Activated CD4-positive, alpha-beta T cell treated with anti-CD3 and anti-CD28 coated beads, Interleukin-2, amount 10 ng/mL, durations not matched to agents 7 days and 5 days (primary cell): ENCODE results near the gene BSN. TPM values are rescaled to one million over a fixed set of nuclear protein-coding genes. Genes with fewer than 3 reads are reported as not detected.
"Not testable (repeated sequence)": the region's sequence is repeated elsewhere in the genome, so short reads cannot be mapped to it uniquely, and the experiment has no call there.

ENCODE experiments used
- CTCF ChIA-PET: fragments of 350-600 bp; sonication (Branson Sonifier 250); formaldehyde crosslinking; loops from one replicate; lab custom pipeline; 2021; ENCODE audit warnings: antibody characterized with exemption; lab: Charles Lee
- POLR2A ChIA-PET: fragments of 350-600 bp; sonication (Branson Sonifier 250); formaldehyde crosslinking; loops from one replicate; lab custom pipeline; 2021; ENCODE audit warnings: antibody characterized with exemption; lab: Charles Lee
- DNase-seq: peaks from one replicate; pipeline ENCODE4 v3.0.0-alpha.2; 2020
- H3K27ac Mint-ChIP-seq: one replicate; pipeline ENCODE4 v1.8.0; 2021; ENCODE audit warnings: mild to moderate bottlenecking, moderate library complexity, mixed read lengths
- H3K27me3 Mint-ChIP-seq: one replicate; pipeline ENCODE4 v1.8.0; 2021; ENCODE audit warnings: mixed read lengths
- H3K36me3 Mint-ChIP-seq: one replicate; pipeline ENCODE4 v1.8.0; 2021; ENCODE audit warnings: low read depth, mixed read lengths
- H3K4me1 Mint-ChIP-seq: one replicate; pipeline ENCODE4 v1.8.0; 2021; ENCODE audit warnings: mixed read lengths
- H3K4me3 Mint-ChIP-seq: one replicate; pipeline ENCODE4 v1.8.0; 2021; ENCODE audit warnings: mild to moderate bottlenecking, moderate library complexity, mixed read lengths
- H3K9me3 Mint-ChIP-seq: one replicate; pipeline ENCODE4 v1.8.0; 2021; ENCODE audit warnings: mixed read lengths
- total RNA-seq, 2 experiments: library from RNA; stranded (reverse); gene quantifications; one replicate each; pipeline ENCODE4 v1.2.3, GENCODE V29; 2021

BSN gene
- total RNA-seq, 2 experiments from 2014 or later: 0.06 to 0.07 TPM

DNA sequence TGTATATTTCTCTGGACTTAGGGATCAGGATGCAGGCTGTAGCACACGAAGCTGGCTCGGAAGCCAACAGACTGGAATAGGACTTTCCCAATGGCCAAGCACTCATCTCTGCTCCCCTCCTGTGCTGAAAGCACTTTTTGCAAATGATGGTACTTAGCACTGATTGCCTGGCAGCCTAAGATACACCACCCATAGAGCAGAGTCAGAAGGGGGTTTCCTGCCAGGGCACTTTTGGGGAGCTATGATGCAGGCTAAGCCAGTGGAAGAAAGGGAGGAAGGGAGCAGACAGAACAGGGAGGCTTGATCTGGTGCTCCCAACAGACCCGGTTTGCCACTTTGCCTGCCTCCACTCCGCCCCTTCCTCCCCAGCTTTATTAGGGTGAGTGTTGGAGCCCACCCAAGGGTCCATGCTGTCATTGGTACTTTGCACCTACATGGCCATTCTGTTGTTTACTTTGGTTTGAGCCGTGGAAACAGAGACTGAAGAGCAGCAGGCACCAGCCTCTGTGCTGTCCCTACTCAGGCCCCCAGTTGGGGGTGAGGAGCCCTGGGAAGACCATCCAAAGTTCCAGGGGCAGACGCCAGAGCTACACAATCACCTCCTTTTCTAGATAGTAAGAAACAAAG, 15.9 kb downstream of the BSN start:
- Mint-ChIP-seq H3K9me3 (no peaks in the 10 kb centered on the region), H3K27me3 (peaks cover 16% of the 10 kb centered on the region), H3K36me3 (no peaks in the 10 kb centered on the region), H3K4me1 (no peaks in the 10 kb centered on the region), H3K27ac (no peak overlapping the region), H3K4me3 (no peak overlapping the region)
- CTCF ChIA-PET: no interaction called here
- POLR2A ChIA-PET: no interaction called here
- no peak for DNase-seq

DNA sequence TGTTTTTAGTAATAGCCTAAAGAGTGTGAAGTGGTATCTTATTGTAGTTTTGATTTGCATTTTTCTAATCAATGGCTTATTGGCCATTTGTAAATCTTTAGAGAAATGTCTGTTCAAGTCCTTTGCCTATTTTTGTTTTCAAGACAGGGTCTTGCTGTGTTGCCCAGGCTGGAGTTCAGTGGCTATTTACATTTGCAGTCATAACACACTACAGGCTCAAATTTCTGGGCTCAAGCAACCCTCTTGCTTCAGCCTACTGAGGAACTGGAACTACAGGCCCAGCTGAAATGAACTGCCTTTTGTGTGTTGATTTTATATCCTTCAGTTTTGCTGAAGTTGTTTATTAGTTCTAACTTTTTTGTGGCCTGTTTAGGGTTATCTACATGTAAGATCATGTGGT, 27.9 kb downstream of the BSN start:
- Mint-ChIP-seq H3K27ac (no peak overlapping the region), H3K36me3 (no peaks in the 10 kb centered on the region), H3K4me1 (no peaks in the 10 kb centered on the region), H3K9me3 (no peaks in the 10 kb centered on the region), H3K4me3 (no peak overlapping the region), H3K27me3 (peaks cover 10% of the 10 kb centered on the region)
- DNase-seq: no peak
- POLR2A ChIA-PET: no interaction called here
- CTCF ChIA-PET: interaction anchor here (0.6 to 1.3 kb wide), 2 partner anchors 56 to 84 kb away, joined by 3 to 5 read pairs; no protein-coding TSS in a partner anchor

DNA sequence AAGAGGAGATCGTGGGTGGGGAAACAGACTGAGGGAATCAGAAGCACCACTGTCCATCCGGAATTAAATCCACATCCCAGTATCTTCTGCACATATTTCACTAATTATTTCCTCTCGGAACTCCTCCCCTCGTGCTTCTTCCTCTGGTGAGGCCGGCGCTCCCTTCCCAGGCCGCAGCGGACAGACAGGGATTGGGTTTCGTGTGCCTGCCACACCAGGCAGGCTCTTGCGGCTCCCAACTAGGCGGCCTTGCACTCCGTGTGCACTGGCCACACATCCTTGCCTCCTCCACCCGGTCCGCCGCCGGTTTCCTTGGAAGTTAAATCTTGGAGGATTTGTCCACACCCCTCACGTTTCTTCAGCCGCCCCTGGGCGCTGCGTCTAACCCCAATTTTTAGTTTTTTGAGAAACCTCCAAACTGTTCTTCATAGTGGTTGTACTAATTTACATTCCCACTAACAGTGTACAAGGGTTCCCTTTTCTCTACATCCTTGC, 31.0 kb downstream of the BSN start:
- H3K4me1 Mint-ChIP-seq, H3K27ac Mint-ChIP-seq, CTCF ChIA-PET, POLR2A ChIA-PET, H3K4me3 Mint-ChIP-seq, H3K36me3 Mint-ChIP-seq, DNase-seq, H3K9me3 Mint-ChIP-seq: not testable (repeated sequence)
- H3K27me3 Mint-ChIP-seq: peaks cover 16% of the 10 kb centered on the region

DNA sequence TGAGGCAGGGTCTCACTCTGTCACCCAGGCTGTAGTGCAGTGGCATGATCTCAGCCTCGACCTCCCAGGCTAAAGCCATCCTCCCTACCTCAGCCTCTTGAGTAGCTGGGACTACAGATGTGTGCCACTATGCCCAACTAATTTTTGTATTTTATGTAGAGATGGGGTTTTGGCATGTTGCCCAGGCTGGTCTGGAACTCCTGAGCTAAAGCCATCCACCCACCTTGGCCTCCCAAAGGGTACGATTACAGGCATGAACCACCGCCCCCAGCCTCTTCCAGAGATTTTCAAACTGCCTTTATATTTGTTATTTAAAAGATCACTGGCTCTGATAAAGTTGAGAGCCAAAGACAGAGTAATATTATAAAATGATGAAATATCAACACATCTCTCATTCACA, 37.3 kb downstream of the BSN start:
- no peak for DNase-seq
- ChIA-PET POLR2A (no interaction called here), CTCF (interaction anchor here (0.6 kb wide), 1 partner anchor 140 kb away, joined by 3 read pairs; no protein-coding TSS in a partner anchor)
- no peak overlapping the region for H3K27ac Mint-ChIP-seq
- H3K36me3 Mint-ChIP-seq: no peaks in the 10 kb centered on the region
- H3K27me3 Mint-ChIP-seq: peaks cover 16% of the 10 kb centered on the region
- H3K4me3 Mint-ChIP-seq: no peak overlapping the region
- H3K9me3 Mint-ChIP-seq: no peaks in the 10 kb centered on the region
- peaks cover 2% of the 10 kb centered on the region for H3K4me1 Mint-ChIP-seq

GRCh38 chr3:49593041-49593440, 38.8 kb downstream of the BSN start:
- Mint-ChIP-seq H3K4me3 (no peak overlapping the region), H3K4me1 (no peaks in the 10 kb centered on the region), H3K9me3 (no peaks in the 10 kb centered on the region), H3K27me3 (peaks cover 9% of the 10 kb centered on the region), H3K36me3 (no peaks in the 10 kb centered on the region), H3K27ac (no peak overlapping the region)
- no peak for DNase-seq
- ChIA-PET CTCF (no interaction called here), POLR2A (no interaction called here)

DNA sequence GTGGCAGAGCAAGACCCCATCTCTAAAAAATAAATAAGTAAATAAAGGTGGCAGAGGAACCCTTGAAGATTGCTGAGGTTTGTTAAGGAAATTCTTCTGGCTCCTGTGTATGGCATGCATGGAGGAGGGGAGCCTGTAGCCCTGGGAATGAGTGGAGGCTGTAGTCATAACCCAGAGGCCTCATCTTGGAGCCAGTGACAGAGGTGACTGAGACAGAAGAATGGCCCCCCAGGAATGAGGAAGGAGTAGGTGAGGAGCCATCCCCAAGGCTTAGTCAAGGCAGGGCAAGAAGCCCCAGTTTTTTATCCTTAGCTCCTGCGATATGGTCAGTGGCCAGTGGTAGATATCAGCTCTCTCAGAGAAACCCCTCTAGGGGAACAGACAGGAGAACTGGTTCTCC, 46.5 kb downstream of the BSN start:
- ChIA-PET CTCF (interaction anchor here (1.3 kb wide), 1 partner anchor 12 kb away, joined by 4 read pairs; no protein-coding TSS in a partner anchor), POLR2A (interaction anchor here (0.6 kb wide), 1 partner anchor 71 kb away, joined by 7 read pairs; no protein-coding TSS in a partner anchor)
- H3K9me3 Mint-ChIP-seq: no peaks in the 10 kb centered on the region
- no peaks in the 10 kb centered on the region for H3K27me3 Mint-ChIP-seq
- DNase-seq: no peak
- peaks cover 23% of the 10 kb centered on the region for H3K4me1 Mint-ChIP-seq
- H3K36me3 Mint-ChIP-seq: no peaks in the 10 kb centered on the region
- H3K27ac Mint-ChIP-seq: no peak overlapping the region
- no peak overlapping the region for H3K4me3 Mint-ChIP-seq

GRCh38 chr3:49601358-49602048, 47.2 kb downstream of the BSN start:
- POLR2A ChIA-PET: interaction anchor here (0.6 kb wide), 1 partner anchor 71 kb away, joined by 7 read pairs; no protein-coding TSS in a partner anchor
- CTCF ChIA-PET: interaction anchor here (1.3 to 1.4 kb wide), 2 partner anchors 12 to 62 kb away, joined by 4 read pairs; no protein-coding TSS in a partner anchor
- Mint-ChIP-seq H3K4me1 (peaks cover 23% of the 10 kb centered on the region), H3K36me3 (no peaks in the 10 kb centered on the region), H3K4me3 (no peak overlapping the region), H3K9me3 (no peaks in the 10 kb centered on the region), H3K27ac (no peak overlapping the region), H3K27me3 (no peaks in the 10 kb centered on the region)
- no peak for DNase-seq

DNA sequence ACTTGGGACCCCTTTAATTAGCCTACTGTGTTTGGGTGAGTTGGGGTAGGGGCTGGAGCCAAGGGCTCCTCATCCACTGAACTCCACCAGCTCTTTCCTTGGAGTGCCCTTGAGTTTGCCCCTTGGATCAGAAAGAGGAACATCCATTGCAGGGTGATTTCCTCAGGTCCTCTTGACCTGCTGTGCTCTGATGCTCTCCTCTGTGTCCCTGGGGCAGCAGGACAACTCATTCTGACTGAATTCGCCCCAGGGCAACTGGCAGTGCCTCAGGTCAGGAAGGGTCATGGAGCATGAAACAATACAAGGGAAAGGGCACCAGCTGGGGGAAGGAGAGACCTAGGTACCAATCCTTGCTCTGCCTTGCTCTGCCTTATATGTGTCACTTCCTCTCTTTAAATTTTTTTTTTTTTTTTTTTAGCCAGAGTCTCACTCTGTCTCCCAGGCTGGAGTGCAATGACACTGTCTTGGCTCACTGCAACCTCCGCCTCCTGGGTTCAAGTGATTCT, 47.8 kb downstream of the BSN start:
- CTCF ChIA-PET: interaction anchor here (1.3 to 1.4 kb wide), 2 partner anchors 13 to 62 kb away, joined by 4 read pairs; no protein-coding TSS in a partner anchor
- H3K27me3 Mint-ChIP-seq: no peaks in the 10 kb centered on the region
- peaks cover 23% of the 10 kb centered on the region for H3K4me1 Mint-ChIP-seq
- no peak overlapping the region for H3K4me3 Mint-ChIP-seq
- POLR2A ChIA-PET: no interaction called here
- no peaks in the 10 kb centered on the region for H3K9me3 Mint-ChIP-seq
- H3K36me3 Mint-ChIP-seq: no peaks in the 10 kb centered on the region
- no peak for DNase-seq
- H3K27ac Mint-ChIP-seq: no peak overlapping the region

DNA sequence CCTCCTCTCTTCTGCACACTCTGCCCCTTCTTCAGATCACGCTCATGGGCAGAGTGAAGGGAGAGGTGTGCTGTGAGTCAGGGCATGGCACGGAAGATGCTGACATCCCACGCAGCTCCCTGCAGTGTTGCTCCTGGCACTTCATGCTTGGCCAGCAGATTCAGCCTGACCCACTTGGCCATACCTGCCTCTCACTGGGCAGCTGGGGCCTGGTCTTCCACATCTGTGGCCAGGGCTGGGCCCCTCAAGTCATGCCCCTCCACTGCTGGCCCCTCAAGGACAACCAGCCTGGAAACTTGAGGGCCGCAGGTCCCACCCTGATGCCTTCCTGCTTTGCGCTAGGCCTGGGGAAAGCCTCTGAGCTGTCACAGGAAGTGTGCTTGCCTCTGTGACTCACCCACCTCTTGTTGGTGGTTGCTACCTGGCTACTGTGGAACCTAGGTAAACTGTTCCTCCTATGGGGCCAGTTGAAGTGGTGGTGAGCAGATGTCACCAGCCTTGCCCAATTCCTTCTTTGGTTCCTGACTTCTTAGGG, 48.7 kb downstream of the BSN start:
- Mint-ChIP-seq H3K4me3 (no peak overlapping the region), H3K9me3 (no peaks in the 10 kb centered on the region), H3K27ac (peak overlapping the region; percentile 86), H3K27me3 (no peaks in the 10 kb centered on the region), H3K36me3 (no peaks in the 10 kb centered on the region), H3K4me1 (peaks cover 23% of the 10 kb centered on the region)
- DNase-seq: peak; percentile 71
- CTCF ChIA-PET: interaction anchor here (0.5 to 1.4 kb wide), 4 partner anchors 9 to 63 kb away, joined by 3 to 4 read pairs (median 3); no protein-coding TSS in a partner anchor
- POLR2A ChIA-PET: no interaction called here

DNA sequence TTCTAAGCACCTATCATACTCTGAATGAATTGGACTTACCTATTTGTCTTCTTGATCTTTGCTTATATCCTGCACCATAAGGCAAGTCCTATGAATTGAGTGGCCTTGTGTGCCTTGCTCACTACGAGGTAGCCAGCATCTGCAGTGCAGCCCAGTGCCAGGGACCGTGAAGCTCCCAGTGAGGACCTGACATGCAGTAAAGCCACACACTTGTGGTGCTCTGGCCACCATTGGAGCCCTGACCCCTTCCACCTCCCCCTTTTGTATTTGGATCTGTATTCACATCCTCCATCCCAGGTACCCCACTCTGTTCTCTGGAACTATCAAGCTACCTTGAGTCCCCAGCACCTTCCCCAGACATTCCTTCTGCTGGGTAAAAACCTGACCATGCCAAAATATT, 52.1 kb downstream of the BSN start:
- H3K4me3 Mint-ChIP-seq: no peak overlapping the region
- H3K27me3 Mint-ChIP-seq: no peaks in the 10 kb centered on the region
- H3K4me1 Mint-ChIP-seq: peaks cover 23% of the 10 kb centered on the region
- ChIA-PET CTCF (no interaction called here), POLR2A (no interaction called here)
- H3K36me3 Mint-ChIP-seq: no peaks in the 10 kb centered on the region
- no peak for DNase-seq
- H3K27ac Mint-ChIP-seq: no peak overlapping the region
- no peaks in the 10 kb centered on the region for H3K9me3 Mint-ChIP-seq

DNA sequence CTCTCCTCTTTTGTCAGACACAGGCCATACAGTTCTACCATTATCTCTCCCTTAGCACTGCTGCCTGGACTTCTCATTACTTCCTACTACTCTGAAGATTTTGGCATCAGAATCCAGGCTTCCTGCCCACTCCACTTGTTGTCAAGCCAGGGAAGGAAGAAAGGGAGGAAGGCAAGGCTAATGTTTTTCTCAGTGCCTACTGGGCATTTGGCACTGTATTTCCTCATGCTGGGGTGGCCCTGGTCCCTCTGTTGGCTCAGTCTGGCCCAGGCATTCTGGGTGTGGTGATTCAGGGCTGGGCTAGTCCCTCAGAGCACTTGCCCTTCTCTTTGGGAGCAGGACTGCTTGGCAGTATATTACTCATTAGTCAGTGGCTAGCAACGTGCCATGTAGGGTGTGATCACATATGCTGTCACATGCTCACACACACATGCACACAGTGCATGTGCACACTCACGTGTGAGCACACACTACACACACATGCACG, 52.9 kb downstream of the BSN start:
- DNase-seq: no peak
- Mint-ChIP-seq H3K4me1 (peaks cover 21% of the 10 kb centered on the region), H3K4me3 (no peak overlapping the region), H3K27ac (no peak overlapping the region), H3K36me3 (no peaks in the 10 kb centered on the region), H3K27me3 (no peaks in the 10 kb centered on the region), H3K9me3 (no peaks in the 10 kb centered on the region)
- ChIA-PET POLR2A (no interaction called here), CTCF (no interaction called here)

DNA sequence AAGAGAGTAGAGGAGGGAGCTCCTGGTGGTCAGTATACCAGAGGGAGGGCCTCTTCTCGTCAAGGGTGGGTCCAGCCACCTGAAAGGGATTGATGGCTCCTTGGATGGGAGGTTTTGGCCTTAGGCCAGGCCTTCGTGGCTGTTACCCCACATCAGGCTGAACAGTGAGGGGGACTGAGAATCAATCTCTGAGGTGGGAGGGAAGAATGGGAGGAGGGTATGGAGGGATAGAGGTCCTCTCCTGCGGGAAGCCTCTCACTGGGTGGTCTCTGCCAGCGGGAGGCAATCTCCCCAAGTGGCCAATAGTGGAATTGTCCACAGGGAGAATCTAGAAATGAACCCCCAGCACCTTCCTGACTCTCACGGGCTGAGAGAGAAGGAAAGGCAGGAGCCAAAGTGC, 53.5 kb downstream of the BSN start:
- ChIA-PET POLR2A (no interaction called here), CTCF (no interaction called here)
- no peak for DNase-seq
- Mint-ChIP-seq H3K36me3 (no peaks in the 10 kb centered on the region), H3K27ac (no peak overlapping the region), H3K27me3 (no peaks in the 10 kb centered on the region), H3K9me3 (peaks cover 3% of the 10 kb centered on the region), H3K4me1 (peaks cover 18% of the 10 kb centered on the region), H3K4me3 (no peak overlapping the region)
